ENCODE measurements around the gene NR2F1.

The NR2F1 gene

DNA sequence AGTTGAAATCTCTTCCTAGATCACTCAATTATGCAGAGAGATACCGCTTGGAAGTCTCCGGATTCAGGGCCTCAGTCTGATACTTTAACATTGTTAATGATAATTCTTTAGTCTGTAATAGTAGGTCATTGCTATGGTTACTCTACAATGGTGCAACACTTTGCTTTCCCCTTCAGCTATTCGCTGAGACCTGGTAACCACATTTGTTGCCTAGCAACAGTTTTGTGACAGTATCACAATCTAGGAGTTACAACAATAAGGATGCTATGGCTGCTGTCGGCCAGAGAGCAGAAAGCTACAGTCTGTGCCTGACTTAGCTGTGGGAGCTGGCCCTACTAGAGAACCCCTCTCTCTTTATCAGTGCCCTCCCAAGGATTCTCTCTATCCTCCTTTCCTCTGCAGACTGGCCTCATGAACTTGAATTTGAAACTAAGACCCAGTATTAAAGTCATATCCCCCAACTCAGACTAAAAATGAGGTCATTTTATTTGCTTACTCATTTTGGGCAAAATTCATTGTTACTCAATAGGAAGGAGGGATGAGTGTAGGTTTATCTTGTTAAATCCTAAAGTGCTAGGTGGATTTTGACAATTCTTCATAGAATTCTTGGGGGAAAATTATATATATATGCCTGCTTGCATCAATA, 39.3 kb downstream of the NR2F1 start:
- no peak for DNase-seq (ENCODE audit: low read depth, low spot score)
- no peak overlapping the region for H3K27ac ChIP-seq

GRCh38 chr5:93623153-93623552, 40.1 kb downstream of the NR2F1 start:
- DNase-seq (ENCODE audit: low read depth, low spot score): no peak
- no peak overlapping the region for H3K27ac ChIP-seq

DNA sequence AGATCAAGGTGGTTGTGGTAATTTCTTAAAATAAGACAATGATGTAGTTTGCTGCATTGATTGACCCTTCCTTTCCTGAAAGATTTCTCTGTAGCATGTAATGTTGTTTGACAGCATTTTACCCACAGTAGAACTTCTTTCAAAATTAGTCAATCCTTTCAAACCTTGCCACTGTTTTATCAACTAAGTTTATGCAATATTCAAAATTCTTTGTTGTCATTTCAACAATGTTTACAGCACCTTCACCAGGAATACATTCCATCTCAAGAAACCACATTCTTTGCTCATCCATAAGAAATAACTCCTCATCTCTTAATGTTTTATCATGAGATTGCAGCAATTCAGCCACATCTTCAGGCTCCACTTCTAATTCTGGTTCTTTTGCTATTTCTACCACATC, 43.8 kb downstream of the NR2F1 start:
- H3K27ac ChIP-seq: no peak overlapping the region
- no peak for DNase-seq (ENCODE audit: low read depth, low spot score)

GRCh38 chr5:93632327-93632726, 49.3 kb downstream of the NR2F1 start:
- H3K27ac ChIP-seq: no peak overlapping the region
- DNase-seq (ENCODE audit: low read depth, low spot score): no peak

DNA sequence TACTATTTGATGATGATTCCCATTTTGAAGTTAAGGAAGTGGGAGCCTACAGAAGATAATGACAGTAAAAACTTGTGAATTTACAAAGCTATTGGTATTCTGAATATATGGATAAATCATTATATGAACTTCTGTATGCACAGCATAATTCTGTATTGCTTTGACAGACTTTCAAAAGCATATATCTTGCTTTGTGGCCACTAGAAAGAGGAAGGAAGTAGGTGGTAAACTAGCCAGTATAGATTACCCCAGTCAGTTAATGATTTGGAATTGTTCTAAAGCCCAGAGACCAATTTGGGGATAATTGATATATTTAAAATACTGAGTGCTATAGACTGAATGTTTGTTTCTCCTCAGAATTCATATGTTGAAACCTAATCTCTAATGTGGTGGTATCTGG, 53.0 kb downstream of the NR2F1 start:
- DNase-seq (ENCODE audit: low read depth, low spot score): no peak
- no peak overlapping the region for H3K27ac ChIP-seq

DNA sequence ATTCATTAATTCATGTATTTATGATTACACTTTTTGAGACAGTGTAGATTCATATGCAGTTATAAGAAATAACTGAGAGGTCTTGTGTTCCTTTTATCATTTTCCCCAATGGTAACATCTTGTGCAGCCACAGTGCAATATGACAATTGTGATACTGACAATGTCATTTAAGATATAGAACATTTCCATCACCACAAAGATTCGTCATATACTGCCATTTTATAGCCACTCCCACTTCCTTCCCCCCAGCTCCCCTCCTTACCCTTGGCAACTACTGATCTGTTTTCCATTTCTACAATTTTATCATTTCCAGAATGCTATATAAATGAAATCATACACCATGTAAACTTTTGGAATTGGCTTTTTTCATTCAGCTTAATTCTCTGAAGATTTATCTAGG, 53.8 kb downstream of the NR2F1 start:
- DNase-seq (ENCODE audit: low read depth, low spot score): no peak
- H3K27ac ChIP-seq: no peak overlapping the region

- no peak overlapping the region for H3K27ac ChIP-seq
- no peak for DNase-seq (ENCODE audit: low read depth, low spot score)
Observed at GRCh38 chr5:93637697-93638096, 54.7 kb downstream of the NR2F1 start.

GRCh38 chr5:93642526-93642925, 59.5 kb downstream of the NR2F1 start:
- H3K27ac ChIP-seq: no peak overlapping the region
- DNase-seq (ENCODE audit: low read depth, low spot score): no peak
